GM10248 (cell line): ENCODE data around the gene OR5F1.

ENCODE experiments used
- CTCF ChIA-PET: fragments of 300-600 bp; sonication (Branson Sonifier 250); formaldehyde crosslinking; extraction: SDS; loops from one replicate; lab custom pipeline; 2021; ENCODE audit warnings: antibody characterized with exemption; lab: Yijun Ruan, JAX
- POLR2A ChIA-PET: fragments of 350-650 bp; sonication (Branson Sonifier 250); formaldehyde crosslinking; extraction: SDS; loops from one replicate; lab custom pipeline; 2020; ENCODE audit warnings: antibody characterized with exemption; lab: Yijun Ruan, JAX
- DNase-seq: peaks from one replicate; pipeline ENCODE4 v3.0.0; 2012; ENCODE audit errors: extremely low spot score
- CTCF ChIP-seq: IDR thresholded peaks from 2 replicates; pipeline ENCODE4 v1.5.1; 2012; ENCODE audit warnings: mild to moderate bottlenecking, low read depth; ENCODE audit errors: extremely low read depth, missing control alignments, control extremely low read depth

Gene OR5F1

GRCh38 chr11:55967914-55968313 lies 26.5 kb downstream of the OR5F1 start:
- TF ChIP-seq CTCF = no peak
- ChIA-PET POLR2A (no interaction called here), CTCF (no interaction called here)
- DNase-seq = no peak

- ChIA-PET CTCF (no interaction called here), POLR2A (no interaction called here)
- TF ChIP-seq CTCF = no peak
- no peak for DNase-seq
These were observed 28.0 kb downstream of the OR5F1 start for GRCh38 chr11:55966391-55966790.

- TF ChIP-seq CTCF = no peak
- ChIA-PET POLR2A (no interaction called here), CTCF (no interaction called here)
- DNase-seq = no peak
These were observed 37.9 kb downstream of the OR5F1 start for GRCh38 chr11:55956521-55956920.

GRCh38 chr11:55949330-55949729 lies 45.1 kb downstream of the OR5F1 start:
- POLR2A ChIA-PET = no interaction called here
- no peak for TF ChIP-seq CTCF
- CTCF ChIA-PET = no interaction called here
- DNase-seq = no peak
